ENCODE results near the gene ANKRD44. TPM values are rescaled to one million over a fixed set of nuclear protein-coding genes. Genes with fewer than 3 reads are reported as not detected.

The ANKRD44 gene
- polyA plus RNA-seq, 6 donors from 2014 or later, result 107 to 176 (median 141) TPM

DNA sequence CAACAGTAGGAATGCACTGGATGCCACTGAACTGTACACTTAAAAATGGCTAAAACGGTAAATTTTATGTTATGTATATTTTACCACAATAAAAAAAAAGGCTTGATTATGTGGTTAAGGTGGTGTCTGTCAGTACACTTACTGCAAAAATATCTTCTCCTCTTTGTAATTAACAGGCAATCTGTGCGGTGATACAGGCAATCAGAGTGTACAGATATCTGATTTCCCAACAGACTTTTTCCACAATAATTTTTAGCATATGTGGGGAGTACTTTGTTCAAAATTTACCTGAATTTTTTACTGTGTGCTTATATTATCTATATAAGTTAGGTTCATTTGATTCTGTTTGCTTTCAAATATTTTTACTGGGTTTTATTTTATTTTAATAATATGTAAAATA lies 209.1 kb downstream of the ANKRD44 start:
- Mint-ChIP-seq H3K9me3 (no peaks in the 10 kb centered on the region), H3K4me3 (no peak overlapping the region), H3K27ac (peak overlapping the region in 1 of 6 donors; percentile 33), H3K36me3 (peaks cover 22 to 26% of the 10 kb centered on the region in 2 donors), H3K27me3 (no peaks in the 10 kb centered on the region), H3K4me1 (peaks cover 5 to 20% (median 13%) of the 10 kb centered on the region in 3 donors)
- ATAC-seq (ENCODE audit: low read depth in 2 of 2), result no peak
- no peak for DNase-seq

DNA sequence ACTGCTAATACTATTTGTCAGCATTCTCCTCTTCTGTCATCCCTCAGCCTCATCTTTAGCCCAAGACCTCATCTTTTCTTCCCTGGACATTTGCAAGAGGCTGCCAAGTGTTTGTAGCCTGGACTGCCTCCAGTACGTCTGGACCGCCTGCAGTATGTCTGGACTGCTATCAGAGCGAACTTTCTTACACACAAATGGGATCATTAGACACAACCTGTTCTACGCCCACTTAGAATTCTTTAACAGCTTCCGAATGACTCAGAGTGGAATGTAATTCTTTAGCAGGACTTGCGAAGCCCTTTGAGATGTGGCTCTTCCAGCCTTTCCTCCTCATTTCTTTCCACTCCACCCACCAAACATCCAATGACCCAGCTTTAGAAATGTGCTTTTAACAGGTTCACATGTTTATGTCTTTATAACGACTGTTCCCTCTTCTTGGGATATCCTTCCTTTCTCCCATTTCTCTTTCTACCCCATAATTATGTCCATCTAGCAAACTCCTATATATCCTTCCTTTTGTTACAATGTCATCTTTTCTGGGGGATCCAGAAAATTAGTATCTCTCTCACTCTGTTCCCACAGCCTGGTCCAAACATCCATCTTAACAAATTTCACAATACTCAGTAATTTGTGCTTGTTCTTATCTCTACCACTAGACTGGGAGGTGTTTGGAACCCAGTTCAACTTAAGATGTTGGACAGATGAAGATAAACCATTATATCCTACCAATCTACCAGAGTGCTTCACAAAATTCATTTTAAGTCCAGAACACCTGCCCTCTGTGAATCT lies 212.8 kb downstream of the ANKRD44 start:
- ATAC-seq (ENCODE audit: low read depth in 2 of 2) (no peak), DNase-seq (no peak)
- peaks cover 2 to 25% (median 13%) of the 10 kb centered on the region in 3 donors for H3K4me1 Mint-ChIP-seq
- H3K4me3 Mint-ChIP-seq, result peak overlapping the region in 1 of 8 donors; percentile 12
- peaks cover 30 to 35% of the 10 kb centered on the region in 2 donors for H3K36me3 Mint-ChIP-seq
- peak overlapping the region in 3 of 6 donors; percentile 50 to 73 (median 62) for H3K27ac Mint-ChIP-seq
- no peaks in the 10 kb centered on the region for H3K27me3 Mint-ChIP-seq
- H3K9me3 Mint-ChIP-seq, result no peaks in the 10 kb centered on the region

DNA sequence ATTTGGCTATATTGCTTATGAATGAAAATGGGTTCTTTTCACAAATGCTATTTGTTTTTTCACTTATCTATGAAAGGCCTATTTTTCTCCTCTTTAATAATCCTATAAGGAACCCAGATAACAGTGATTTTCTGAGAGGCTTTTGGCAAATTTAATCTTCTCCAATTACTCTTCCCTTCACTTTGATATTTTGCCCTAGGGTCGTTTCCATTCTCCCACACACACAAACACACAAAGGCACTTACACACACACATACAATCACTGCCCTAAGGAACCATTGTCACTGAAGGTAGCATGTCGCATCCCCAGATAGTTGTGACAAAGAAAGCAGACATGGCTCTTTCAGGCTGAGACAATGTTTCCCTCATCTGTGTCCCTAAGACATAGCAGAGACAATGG lies 213.9 kb downstream of the ANKRD44 start:
- Mint-ChIP-seq H3K27ac (peak overlapping the region in 3 of 6 donors; percentile 13 to 83 (median 81)), H3K4me3 (no peak overlapping the region), H3K4me1 (peaks cover 4 to 20% (median 16%) of the 10 kb centered on the region in 3 donors), H3K36me3 (peaks cover 41% of the 10 kb centered on the region in 2 donors), H3K27me3 (no peaks in the 10 kb centered on the region), H3K9me3 (no peaks in the 10 kb centered on the region)
- DNase-seq (no peak), ATAC-seq (ENCODE audit: low read depth in 2 of 2) (no peak)

DNA sequence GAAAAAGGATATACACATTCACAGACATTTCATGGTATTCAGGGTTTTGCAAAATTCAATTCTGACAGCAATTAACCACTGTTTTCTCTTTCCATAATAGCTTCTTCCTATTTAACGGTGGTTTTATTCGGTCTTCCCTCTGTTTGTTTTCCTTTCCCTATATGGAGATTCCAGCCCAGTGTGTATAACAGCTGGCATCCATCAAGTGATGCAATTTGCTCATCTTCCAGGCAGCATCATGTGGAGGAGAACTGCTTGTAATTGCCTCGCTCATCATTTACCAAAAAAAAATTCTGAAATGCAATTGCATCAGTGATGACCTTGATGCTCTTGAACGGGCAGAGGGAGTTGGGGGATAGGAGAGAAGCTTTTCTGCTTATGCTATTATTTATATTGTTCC lies 218.1 kb downstream of the ANKRD44 start:
- Mint-ChIP-seq H3K4me1 (peaks cover 13 to 32% (median 27%) of the 10 kb centered on the region in 3 donors), H3K27ac (peak overlapping the region in 2 of 6 donors; percentile 2 to 58), H3K9me3 (no peaks in the 10 kb centered on the region), H3K4me3 (no peak overlapping the region), H3K27me3 (no peaks in the 10 kb centered on the region), H3K36me3 (peaks cover 34 to 40% of the 10 kb centered on the region in 2 donors)
- DNase-seq (no peak), ATAC-seq (ENCODE audit: low read depth in 2 of 2) (no peak)

DNA sequence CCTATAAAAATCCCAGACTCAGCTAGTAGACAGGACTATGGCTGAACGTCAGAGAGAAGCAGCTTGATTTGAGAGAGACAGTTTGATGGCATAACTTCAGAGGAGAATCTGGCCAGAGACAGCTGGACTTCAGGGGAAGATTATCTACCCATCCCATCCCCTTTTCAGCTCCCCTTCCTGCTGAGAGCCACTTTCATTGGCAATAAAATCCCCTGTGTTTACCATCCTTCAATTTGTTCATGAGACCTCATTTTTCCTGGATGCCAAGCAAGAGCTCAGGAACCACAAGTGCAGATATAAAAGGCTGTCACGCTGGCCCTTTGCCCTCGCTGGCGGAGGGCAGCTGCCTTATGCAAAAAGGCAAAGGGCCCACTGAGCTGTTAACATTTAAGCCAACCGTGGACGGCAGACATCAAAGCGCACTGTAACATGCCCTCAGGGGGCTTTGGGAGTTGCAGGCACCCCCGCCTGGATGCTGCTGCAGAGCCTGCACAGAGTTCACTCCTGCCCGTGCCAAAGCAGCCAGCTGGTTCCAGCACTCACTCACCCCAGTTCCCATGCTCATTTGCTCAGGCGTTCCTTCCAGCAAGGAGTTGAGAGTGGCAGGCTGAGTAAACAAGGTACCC lies 219.7 kb downstream of the ANKRD44 start:
- peaks cover 16 to 44% (median 33%) of the 10 kb centered on the region in 3 donors for H3K4me1 Mint-ChIP-seq
- H3K4me3 Mint-ChIP-seq, result peak overlapping the region in 1 of 8 donors; percentile 41
- H3K27me3 Mint-ChIP-seq, result no peaks in the 10 kb centered on the region
- peak overlapping the region in 5 of 6 donors; percentile 33 to 92 (median 80) for H3K27ac Mint-ChIP-seq
- no peaks in the 10 kb centered on the region for H3K9me3 Mint-ChIP-seq
- ATAC-seq (ENCODE audit: low read depth in 2 of 2), result no peak
- H3K36me3 Mint-ChIP-seq, result peaks cover 39 to 40% of the 10 kb centered on the region in 2 donors
- no peak for DNase-seq

DNA sequence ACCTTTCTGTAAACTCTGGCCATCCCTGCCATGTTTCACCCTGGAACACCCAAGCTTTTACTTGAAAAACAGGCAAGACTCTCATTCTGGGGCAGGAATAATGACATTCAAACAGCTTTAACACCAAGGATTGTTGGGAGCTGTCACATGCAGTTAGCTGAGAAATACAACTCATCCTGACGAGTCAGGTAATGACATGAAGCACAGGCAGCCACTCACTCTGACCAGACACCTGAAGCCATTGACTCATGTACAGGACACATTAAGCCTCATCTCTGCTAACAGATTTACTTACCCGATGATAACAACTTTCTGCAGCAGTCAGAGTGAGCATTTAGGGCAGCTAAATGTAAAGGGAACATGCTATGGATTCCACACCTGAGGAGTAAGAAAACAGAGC lies 220.9 kb downstream of the ANKRD44 start:
- no peak for DNase-seq
- H3K36me3 Mint-ChIP-seq, result peaks cover 32 to 43% of the 10 kb centered on the region in 2 donors

DNA sequence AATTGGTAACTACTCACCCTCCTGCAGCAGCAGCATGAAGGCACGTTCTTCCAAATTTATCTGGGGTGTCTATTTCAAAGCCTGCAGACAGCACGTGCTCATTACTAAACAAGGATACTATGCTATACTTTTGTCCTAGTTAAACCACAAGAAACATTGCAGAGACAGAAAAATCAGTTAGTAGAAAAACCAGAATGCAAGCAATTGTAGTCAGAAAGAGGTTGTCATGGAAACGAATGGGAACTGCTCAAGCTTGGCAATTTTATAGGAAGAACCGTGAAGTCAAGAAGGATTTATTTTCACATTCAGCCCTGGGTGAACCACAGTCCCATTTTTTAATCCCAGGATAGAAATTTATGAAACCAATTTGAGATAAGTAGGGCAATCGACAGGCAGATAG lies 221.9 kb downstream of the ANKRD44 start:
- ATAC-seq (ENCODE audit: low read depth in 2 of 2) (no peak), DNase-seq (no peak)
- H3K4me3 Mint-ChIP-seq, result no peak overlapping the region
- peak overlapping the region; percentile 17 to 96 (median 71) for H3K27ac Mint-ChIP-seq
- no peaks in the 10 kb centered on the region for H3K9me3 Mint-ChIP-seq
- H3K4me1 Mint-ChIP-seq, result peaks cover 19 to 46% (median 32%) of the 10 kb centered on the region in 3 donors
- no peaks in the 10 kb centered on the region for H3K27me3 Mint-ChIP-seq
- H3K36me3 Mint-ChIP-seq, result peaks cover 37 to 51% of the 10 kb centered on the region in 2 donors

More for the DNA sequence above, 220.9 kb downstream of the ANKRD44 start:
- H3K27ac Mint-ChIP-seq, result peak overlapping the region; percentile 52 to 90 (median 65)
- no peaks in the 10 kb centered on the region for H3K27me3 Mint-ChIP-seq
- no peaks in the 10 kb centered on the region for H3K9me3 Mint-ChIP-seq
- no peak for ATAC-seq (ENCODE audit: low read depth in 2 of 2)
- H3K4me1 Mint-ChIP-seq, result peaks cover 16 to 46% (median 32%) of the 10 kb centered on the region in 3 donors
- no peak overlapping the region for H3K4me3 Mint-ChIP-seq

DNA sequence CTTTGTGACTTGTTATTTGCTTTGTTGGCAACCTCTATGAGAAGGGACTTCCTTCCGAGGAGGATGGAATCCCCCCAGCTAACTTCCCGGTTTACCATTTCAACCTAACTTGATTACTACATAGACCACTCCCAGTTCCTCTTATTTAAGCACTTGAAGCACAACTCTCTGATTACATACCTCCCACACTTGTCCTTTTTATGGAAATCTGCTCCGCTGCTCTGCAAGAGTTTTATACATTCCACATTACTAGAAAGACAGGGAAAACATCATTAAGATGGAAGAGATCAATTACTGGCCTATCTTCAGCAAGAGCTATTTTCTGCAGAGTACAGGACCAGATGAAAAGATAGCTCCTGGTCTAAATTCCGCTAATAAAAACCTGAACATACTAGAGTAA lies 224.1 kb downstream of the ANKRD44 start:
- Mint-ChIP-seq H3K4me3 (peak overlapping the region in 3 of 8 donors; percentile 54 to 63 (median 54)), H3K27ac (peak overlapping the region in 5 of 6 donors; percentile 57 to 80 (median 75)), H3K27me3 (no peaks in the 10 kb centered on the region), H3K9me3 (no peaks in the 10 kb centered on the region), H3K36me3 (peaks cover 34 to 54% of the 10 kb centered on the region in 2 donors), H3K4me1 (peaks cover 20 to 43% (median 32%) of the 10 kb centered on the region in 3 donors)
- DNase-seq (peak; percentile 36), ATAC-seq (ENCODE audit: low read depth in 2 of 2) (peak; percentile 96 to 98)

DNA sequence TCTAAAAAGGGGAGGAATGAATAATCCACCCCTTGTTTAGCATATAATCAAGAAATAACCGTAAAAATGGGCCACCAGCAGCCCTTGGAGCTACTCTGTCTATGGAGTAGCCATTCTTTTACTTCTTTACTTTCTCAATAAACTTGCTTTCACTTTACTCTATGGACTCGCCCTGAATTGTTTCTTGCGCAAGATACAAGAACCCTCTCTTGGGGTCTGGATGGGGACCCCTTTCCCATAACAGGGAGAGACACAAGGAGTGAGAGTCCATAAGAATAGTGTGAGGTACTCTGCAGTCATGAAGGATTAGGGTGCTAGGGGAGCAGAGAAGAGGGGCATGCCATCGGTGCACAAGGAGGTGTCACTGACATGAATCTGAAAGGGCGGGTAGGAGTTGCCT lies 224.9 kb downstream of the ANKRD44 start:
- no peak for DNase-seq
- peaks cover 34 to 54% of the 10 kb centered on the region in 2 donors for H3K36me3 Mint-ChIP-seq
- H3K27ac Mint-ChIP-seq, result peak overlapping the region in 5 of 6 donors; percentile 74 to 90 (median 86)
- ATAC-seq (ENCODE audit: low read depth in 2 of 2), result no peak
- no peaks in the 10 kb centered on the region for H3K27me3 Mint-ChIP-seq
- no peaks in the 10 kb centered on the region for H3K9me3 Mint-ChIP-seq
- H3K4me1 Mint-ChIP-seq, result peaks cover 20 to 41% (median 24%) of the 10 kb centered on the region in 3 donors
- H3K4me3 Mint-ChIP-seq, result no peak overlapping the region

DNA sequence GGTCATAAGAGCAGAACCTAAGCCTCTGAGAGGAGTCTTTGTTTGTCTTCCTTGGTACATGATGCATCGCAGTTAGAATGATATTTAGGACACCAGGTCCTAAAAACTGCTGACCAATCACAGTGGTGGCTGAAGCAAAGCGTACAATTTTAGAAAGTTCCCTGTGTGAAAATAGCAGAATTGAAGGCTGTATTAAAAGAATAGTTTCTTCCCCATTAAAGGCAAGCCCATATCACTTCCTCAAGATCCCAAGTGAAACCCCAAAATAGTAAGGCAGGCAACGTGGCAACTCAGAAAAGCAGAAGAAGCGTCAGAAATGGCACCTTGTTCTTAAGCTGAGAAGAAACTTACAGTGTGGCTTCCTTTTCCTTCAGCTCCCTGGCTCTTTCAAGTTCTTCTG lies 229.3 kb downstream of the ANKRD44 start:
- no peak overlapping the region for H3K4me3 Mint-ChIP-seq
- peaks cover 40 to 69% of the 10 kb centered on the region in 2 donors for H3K36me3 Mint-ChIP-seq
- DNase-seq (no peak), ATAC-seq (ENCODE audit: low read depth in 2 of 2) (no peak)
- H3K27ac Mint-ChIP-seq, result peak overlapping the region in 5 of 6 donors; percentile 47 to 87 (median 64)
- peaks cover 0 to 9% (median 3%) of the 10 kb centered on the region in 7 donors for H3K9me3 Mint-ChIP-seq
- peaks cover 4 to 11% (median 7%) of the 10 kb centered on the region in 3 donors for H3K4me1 Mint-ChIP-seq
- no peaks in the 10 kb centered on the region for H3K27me3 Mint-ChIP-seq

DNA sequence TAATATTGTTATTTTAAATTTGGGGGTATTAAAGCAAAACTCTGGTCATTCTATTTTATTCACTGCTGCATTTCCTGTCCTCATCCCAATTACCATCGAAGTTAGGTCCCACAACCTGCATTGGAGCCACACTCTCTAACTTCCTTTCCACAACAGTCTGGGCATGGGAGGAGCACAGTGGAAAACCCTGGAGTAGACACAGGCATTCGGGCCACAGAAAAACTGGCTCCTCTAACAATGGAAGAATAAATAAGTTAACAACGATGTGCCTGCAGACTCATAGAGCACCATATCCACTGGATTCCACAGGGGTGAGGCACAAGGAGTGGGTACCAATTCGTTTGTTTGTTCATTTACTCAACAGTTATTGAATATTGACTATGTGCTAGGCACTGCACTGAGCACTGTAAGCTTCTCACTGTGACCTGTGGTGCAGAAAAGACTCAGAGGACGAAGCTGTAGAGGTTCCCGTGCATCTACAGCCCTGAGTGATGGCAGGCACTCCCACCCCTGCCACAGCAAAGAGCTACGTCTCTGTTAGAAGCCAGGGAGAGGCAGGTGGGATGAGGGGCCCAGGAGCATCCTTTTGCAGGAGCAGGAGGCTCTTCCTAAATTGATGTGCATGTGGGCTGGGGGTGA lies 229.9 kb downstream of the ANKRD44 start:
- H3K27me3 Mint-ChIP-seq, result no peaks in the 10 kb centered on the region
- H3K9me3 Mint-ChIP-seq, result peaks cover 0 to 9% (median 3%) of the 10 kb centered on the region in 7 donors
- peaks cover 45 to 69% of the 10 kb centered on the region in 2 donors for H3K36me3 Mint-ChIP-seq
- peaks cover under 1 to 8% (median 7%) of the 10 kb centered on the region in 3 donors for H3K4me1 Mint-ChIP-seq
- H3K27ac Mint-ChIP-seq, result peak overlapping the region in 5 of 6 donors; percentile 32 to 68 (median 52)
- ATAC-seq (ENCODE audit: low read depth in 2 of 2), result no peak
- no peak for DNase-seq
- no peak overlapping the region for H3K4me3 Mint-ChIP-seq

DNA sequence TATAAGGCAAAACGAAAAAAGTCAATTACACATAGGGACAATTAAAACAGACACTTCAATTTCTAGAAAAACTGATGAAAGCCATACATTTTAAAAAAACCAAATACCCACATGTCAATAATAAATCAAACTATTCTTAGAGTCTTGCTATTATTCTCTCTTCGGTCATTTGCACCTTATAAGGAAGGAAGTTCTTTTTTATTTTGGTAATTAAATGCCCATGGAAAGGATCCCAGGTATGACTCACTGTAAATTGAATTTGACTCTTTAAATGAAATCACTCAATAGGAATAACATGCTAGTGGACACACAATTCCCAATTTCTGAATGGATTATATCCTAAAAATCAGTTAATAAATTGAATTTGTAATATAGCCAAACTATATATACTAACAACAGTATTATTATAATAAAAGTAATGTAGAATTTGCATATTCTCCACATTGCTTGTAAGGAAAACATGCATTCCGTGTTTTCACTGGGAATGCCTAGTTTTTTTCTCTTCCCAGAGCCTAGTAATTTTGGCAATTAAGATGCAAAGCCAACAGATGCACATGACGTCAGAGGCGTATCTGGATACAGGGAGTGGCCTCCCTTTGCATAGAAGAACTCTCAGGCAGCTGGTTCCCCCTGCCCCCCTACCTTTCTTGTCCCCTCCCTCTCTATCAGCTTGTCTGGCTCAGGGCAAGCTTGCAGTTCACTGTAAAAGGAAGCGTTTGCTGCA lies 230.6 kb downstream of the ANKRD44 start:
- ATAC-seq (ENCODE audit: low read depth in 2 of 2), result no peak

More for the DNA sequence above, 230.6 kb downstream of the ANKRD44 start:
- Mint-ChIP-seq H3K4me1 (peaks cover 0 to 7% (median 6%) of the 10 kb centered on the region in 3 donors), H3K27me3 (no peaks in the 10 kb centered on the region), H3K4me3 (no peak overlapping the region), H3K36me3 (peaks cover 49 to 67% of the 10 kb centered on the region in 2 donors), H3K27ac (peak overlapping the region in 3 of 6 donors; percentile 32 to 52 (median 50)), H3K9me3 (peaks cover 0 to 9% (median 3%) of the 10 kb centered on the region in 7 donors)
- no peak for DNase-seq
